ENCODE measurements around the gene STXBP5.

DNA sequence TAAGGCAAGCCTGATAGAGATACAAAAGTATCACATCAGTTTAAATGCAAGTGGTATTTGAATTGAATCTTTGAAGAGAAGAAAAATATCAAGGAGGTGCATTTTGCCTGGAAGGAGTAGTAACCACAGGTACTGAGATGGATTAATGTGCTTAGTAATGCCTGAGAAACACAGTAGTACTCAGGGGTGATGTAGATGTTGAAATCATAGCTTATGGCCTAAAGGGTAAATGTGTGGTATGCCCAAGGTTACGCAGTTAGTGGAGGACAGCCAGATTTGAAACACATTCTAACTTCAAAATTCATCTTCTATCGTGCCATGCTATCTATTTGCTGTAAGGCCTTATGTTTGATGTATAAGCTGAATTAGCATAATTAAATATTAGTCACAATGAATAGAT, 55.9 kb downstream of the STXBP5 start:
- TF ChIP-seq CTCF (IDR thresholded peaks at IDR 0.05; ENCODE audit: low read depth, low read length, poor library complexity, severe bottlenecking), result no peak
- no peak for TF ChIP-seq EZH2phosphoT487 (IDR thresholded peaks at IDR 0.05; ENCODE audit: borderline replicate concordance, low read length)

All from DOHH2 (cell line).